Upper lobe of left lung (tissue), 6 donors: ENCODE results near the gene MOB3B. TPM values are rescaled to one million over a fixed set of nuclear protein-coding genes. Genes with fewer than 3 reads are reported as not detected.
A peak's percentile ranks its signal among the peaks of the same experiment; 100 is the strongest.

Experiments
- ATAC-seq, 2 donors: fragments of 200-7000 bp; cut with Tn5 transposase; one replicate each; pipeline ENCODE4 v1.9.1; 2022; ENCODE audit warnings: mild to moderate bottlenecking in 2 of 2, moderate library complexity in 2 of 2; ENCODE audit not compliant: low FRiP score in 2 of 2
- DNase-seq, 2 donors: peaks; one replicate each; pipeline ENCODE4 v3.0.0-alpha.2; 2019 to 2020
- H3K27ac ChIP-seq, 4 donors: fragments of 200-600 bp; sonication (generic); one replicate each; pipeline ENCODE4 v1.5.1; 2016 to 2019
- H3K27me3 ChIP-seq, 4 donors: fragments of 200-600 bp; sonication (generic); one replicate each; pipeline ENCODE4 v1.5.1; 2017 to 2019
- H3K36me3 ChIP-seq, 4 donors: fragments of 200-600 bp; sonication (generic); one replicate each; pipeline ENCODE4 v1.5.1; 2016 to 2019
- H3K4me1 ChIP-seq, 4 donors: fragments of 200-600 bp; sonication (generic); one replicate each; pipeline ENCODE4 v1.5.1; 2018 to 2019
- H3K4me3 ChIP-seq, 4 donors: fragments of 200-600 bp; sonication (generic); one replicate each; pipeline ENCODE4 v1.5.1; 2017 to 2019; ENCODE audit warnings: mild to moderate bottlenecking in 2 of 4, moderate library complexity in 1 of 4
- H3K9me3 ChIP-seq, 4 donors: fragments of 200-600 bp; sonication (generic); one replicate each; pipeline ENCODE4 v1.5.1; 2018 to 2019
- EP300 ChIP-seq, 4 donors: sonication (generic); formaldehyde crosslinking; IDR thresholded peaks; one replicate each; pipeline ENCODE4 v1.5.1; 2017; ENCODE audit warnings: antibody characterized with exemption in 4 of 4, control low read depth in 2 of 4
- POLR2A ChIP-seq, 4 donors: fragments of 450-650 bp; IDR thresholded peaks; one replicate each; pipeline ENCODE4 v1.5.1; 2016 to 2017; ENCODE audit warnings: antibody characterized with exemption in 4 of 4, mild to moderate bottlenecking in 2 of 4
- POLR2AphosphoS5 ChIP-seq, 2 donors: sonication (generic); formaldehyde crosslinking; IDR thresholded peaks; one replicate each; pipeline ENCODE4 v1.5.1; 2017; ENCODE audit warnings: antibody characterized with exemption in 2 of 2
- WGBS, 2 donors: methylation state at CpG; one replicate each; pipeline ENCODE4 v1.1.5; 2017 to 2018; 5-methylcytosine and 5-hydroxymethylcytosine counted together
- total RNA-seq, 6 donors: library from RNA; depleted of rRNA in 4 of 6; stranded (reverse); fragments of >200 nt in 4 of 6; gene quantifications; one replicate each; pipeline versions ENCODE4 v1.1.0 to v1.2.1, GENCODE V29; 2016 to 2021
- TF ChIP-seq, protein P1 (sequence below), 6 experiments: fragments of 450-650 bp in 4 of 6; fragments of 200-600 bp in 2 of 6; sonication (generic) in 2 of 6; IDR thresholded peaks; one replicate each; pipeline ENCODE4 v1.5.1; 2016 to 2019; ENCODE audit warnings: antibody characterized with exemption in 6 of 6
- donor health status: DM: no; HTN: no; CAD: no; lungs with moderate emphysema.
- donor health status: DM: no; HTN: yes; CAD: no; lungs with severe emphysema.

MOB3B gene
- total RNA-seq, 6 donors from 2014 or later, result 4.2 to 20.7 (median 8.3) TPM

- TF ChIP-seq POLR2A (IDR thresholded peaks at IDR 0.05) (peak in 1 of 4 donors; percentile 31), EP300 (IDR thresholded peaks at IDR 0.05) (no peak)
- TF ChIP-seq, protein P1, sequence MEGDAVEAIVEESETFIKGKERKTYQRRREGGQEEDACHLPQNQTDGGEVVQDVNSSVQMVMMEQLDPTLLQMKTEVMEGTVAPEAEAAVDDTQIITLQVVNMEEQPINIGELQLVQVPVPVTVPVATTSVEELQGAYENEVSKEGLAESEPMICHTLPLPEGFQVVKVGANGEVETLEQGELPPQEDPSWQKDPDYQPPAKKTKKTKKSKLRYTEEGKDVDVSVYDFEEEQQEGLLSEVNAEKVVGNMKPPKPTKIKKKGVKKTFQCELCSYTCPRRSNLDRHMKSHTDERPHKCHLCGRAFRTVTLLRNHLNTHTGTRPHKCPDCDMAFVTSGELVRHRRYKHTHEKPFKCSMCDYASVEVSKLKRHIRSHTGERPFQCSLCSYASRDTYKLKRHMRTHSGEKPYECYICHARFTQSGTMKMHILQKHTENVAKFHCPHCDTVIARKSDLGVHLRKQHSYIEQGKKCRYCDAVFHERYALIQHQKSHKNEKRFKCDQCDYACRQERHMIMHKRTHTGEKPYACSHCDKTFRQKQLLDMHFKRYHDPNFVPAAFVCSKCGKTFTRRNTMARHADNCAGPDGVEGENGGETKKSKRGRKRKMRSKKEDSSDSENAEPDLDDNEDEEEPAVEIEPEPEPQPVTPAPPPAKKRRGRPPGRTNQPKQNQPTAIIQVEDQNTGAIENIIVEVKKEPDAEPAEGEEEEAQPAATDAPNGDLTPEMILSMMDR (IDR thresholded peaks at IDR 0.05), result no peak
- H3K36me3 ChIP-seq, result peaks cover 0 to 32% (median 5%) of the 10 kb centered on the region in 4 donors
- ATAC-seq (peak in 1 of 2 donors; percentile 70), DNase-seq (no peak)
- no peak overlapping the region for H3K4me3 ChIP-seq
- WGBS, 2 donors, result 76 to 82% methylated on average over 1 of the region's 1 CpG
- H3K27ac ChIP-seq, result peak overlapping the region in 2 of 4 donors; percentile 28 to 46
- peaks cover 0 to 7% (median 0%) of the 10 kb centered on the region in 4 donors for H3K4me1 ChIP-seq
- no peaks in the 10 kb centered on the region for H3K27me3 ChIP-seq
- H3K9me3 ChIP-seq, result no peaks in the 10 kb centered on the region
These were observed 35.1 kb upstream of the MOB3B start for GRCh38 chr9:27564670-27565069.

DNA sequence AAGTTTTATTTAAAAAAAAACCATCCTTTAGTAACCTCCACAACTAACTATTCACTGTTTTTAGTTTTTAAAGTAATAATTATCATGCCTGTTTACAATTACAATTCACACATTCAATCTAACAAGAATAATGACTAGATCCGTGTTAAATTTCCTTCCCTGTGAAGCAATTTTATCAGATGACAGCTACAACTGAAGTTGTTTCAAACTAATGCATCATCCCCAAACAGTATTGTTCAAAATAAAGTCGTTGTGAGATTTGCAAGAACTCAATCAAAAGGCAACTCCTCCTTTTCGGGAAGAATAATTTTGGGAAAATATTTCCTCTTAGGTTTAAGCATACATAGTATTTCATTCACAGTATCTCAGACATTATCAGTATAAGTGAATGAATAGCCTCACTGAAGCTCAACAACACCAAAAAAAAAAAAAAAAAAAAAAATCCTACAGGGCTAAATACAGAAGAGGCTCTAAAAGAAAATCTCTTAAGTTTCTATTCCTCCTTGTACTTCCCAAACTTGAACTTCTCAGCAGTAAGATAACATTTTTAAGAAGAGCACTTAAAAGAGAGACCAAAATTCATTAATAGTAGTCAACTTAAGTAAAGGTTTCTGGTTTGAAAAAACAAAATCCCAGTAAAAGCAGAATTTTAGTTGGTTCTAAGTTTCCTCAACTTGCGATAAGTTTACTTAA, 34.3 kb upstream of the MOB3B start:
- WGBS, 2 donors, result 82% methylated on average over 4 of the region's 4 CpGs
- ATAC-seq (peak in 1 of 2 donors; percentile 32), DNase-seq (no peak)
- H3K27me3 ChIP-seq, result no peaks in the 10 kb centered on the region
- no peaks in the 10 kb centered on the region for H3K9me3 ChIP-seq
- H3K4me3 ChIP-seq, result no peak overlapping the region
- H3K4me1 ChIP-seq, result peaks cover 0 to 5% (median 0%) of the 10 kb centered on the region in 4 donors
- H3K27ac ChIP-seq, result peak overlapping the region in 2 of 4 donors; percentile 28 to 46
- H3K36me3 ChIP-seq, result peaks cover 0 to 37% (median 7%) of the 10 kb centered on the region in 4 donors
- no peak for TF ChIP-seq POLR2AphosphoS5 (IDR thresholded peaks at IDR 0.05)
- TF ChIP-seq, protein P1 (IDR thresholded peaks at IDR 0.05), result no peak
- TF ChIP-seq EP300 (IDR thresholded peaks at IDR 0.05), result no peak
- no peak for TF ChIP-seq POLR2A (IDR thresholded peaks at IDR 0.05)

- Histone ChIP-seq H3K27me3 (no peaks in the 10 kb centered on the region), H3K4me3 (no peak overlapping the region), H3K4me1 (peaks cover 0 to 5% (median 0%) of the 10 kb centered on the region in 4 donors), H3K36me3 (peaks cover 4 to 56% (median 13%) of the 10 kb centered on the region in 4 donors), H3K9me3 (no peaks in the 10 kb centered on the region), H3K27ac (no peak overlapping the region)
- no peak for TF ChIP-seq POLR2A (IDR thresholded peaks at IDR 0.05)
- TF ChIP-seq, protein P1 (IDR thresholded peaks at IDR 0.05), result no peak
- no peak for TF ChIP-seq POLR2AphosphoS5 (IDR thresholded peaks at IDR 0.05)
- TF ChIP-seq EP300 (IDR thresholded peaks at IDR 0.05), result no peak
- 64 to 67% methylated on average over 3 of the region's 3 CpGs for WGBS, 2 donors
- ATAC-seq, result no peak
- DNase-seq, result no peak
These were observed 32.1 kb upstream of the MOB3B start for GRCh38 chr9:27561685-27562084.

DNA sequence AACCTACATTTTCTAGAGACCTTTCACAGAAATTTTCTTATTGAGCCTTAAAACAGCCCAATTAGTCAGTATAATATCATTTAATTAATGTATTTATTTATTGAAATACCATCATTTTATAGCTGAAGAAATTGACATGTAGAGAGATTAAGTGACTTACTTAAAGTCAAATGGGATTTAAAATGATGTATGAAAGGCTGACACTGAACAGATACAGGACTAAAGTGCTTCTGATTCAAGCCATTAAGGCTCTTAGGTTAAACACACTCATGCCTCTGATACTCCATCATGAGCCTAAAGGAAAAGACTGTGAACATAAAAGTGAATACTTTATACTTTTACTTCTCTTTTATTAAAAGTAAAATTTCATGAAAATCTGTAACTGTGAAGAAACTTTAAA, 30.8 kb upstream of the MOB3B start:
- no peaks in the 10 kb centered on the region for H3K9me3 ChIP-seq
- ATAC-seq (no peak), DNase-seq (no peak)
- peaks cover 4 to 59% (median 19%) of the 10 kb centered on the region in 4 donors for H3K36me3 ChIP-seq
- no peaks in the 10 kb centered on the region for H3K27me3 ChIP-seq
- no peak overlapping the region for H3K27ac ChIP-seq
- H3K4me1 ChIP-seq, result peaks cover 0 to 5% (median 0%) of the 10 kb centered on the region in 4 donors
- H3K4me3 ChIP-seq, result no peak overlapping the region
- TF ChIP-seq, protein P1 (IDR thresholded peaks at IDR 0.05), result no peak
- no peak for TF ChIP-seq POLR2AphosphoS5 (IDR thresholded peaks at IDR 0.05)
- no peak for TF ChIP-seq POLR2A (IDR thresholded peaks at IDR 0.05)
- TF ChIP-seq EP300 (IDR thresholded peaks at IDR 0.05), result no peak

DNA sequence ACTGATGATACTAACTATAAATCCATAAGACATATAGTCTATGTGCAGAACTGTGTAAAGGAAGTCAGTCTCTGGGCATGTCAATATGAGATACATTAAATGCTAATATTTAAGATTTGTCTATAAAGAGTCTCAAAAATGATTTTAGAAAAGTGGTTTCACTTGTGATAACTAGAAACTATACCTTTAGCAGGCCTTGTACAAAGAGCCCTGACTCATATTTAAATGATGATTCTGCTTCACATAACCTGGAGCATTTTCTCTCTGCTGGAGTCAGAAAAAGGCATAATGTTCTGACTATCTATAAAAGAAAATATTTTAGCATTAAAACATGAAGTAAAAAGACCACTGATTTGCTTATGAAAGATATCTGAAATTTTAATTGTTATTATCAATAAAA, 28.7 kb upstream of the MOB3B start:
- TF ChIP-seq EP300 (IDR thresholded peaks at IDR 0.05) (no peak), POLR2AphosphoS5 (IDR thresholded peaks at IDR 0.05) (no peak), POLR2A (IDR thresholded peaks at IDR 0.05) (no peak)
- TF ChIP-seq, protein P1 (IDR thresholded peaks at IDR 0.05), result no peak
- DNase-seq (no peak), ATAC-seq (no peak)
- Histone ChIP-seq H3K36me3 (peaks cover 14 to 76% (median 26%) of the 10 kb centered on the region in 4 donors), H3K27ac (no peak overlapping the region), H3K4me3 (no peak overlapping the region), H3K27me3 (no peaks in the 10 kb centered on the region), H3K4me1 (peaks cover 0 to 5% (median 0%) of the 10 kb centered on the region in 4 donors), H3K9me3 (no peaks in the 10 kb centered on the region)
